ENCODE data around the gene IRAK1.
A peak's percentile ranks its signal among the peaks of the same experiment; 100 is the strongest.

IRAK1 gene

GRCh38 chrX:153971450-153972367, 48.0 kb downstream of the IRAK1 start, which contains the start of gene HCFC1:
TSS of gene HCFC1 (minus strand) at chrX:153971818. CDS start at chrX:153970840, 978 bp downstream.
- Histone ChIP-seq H3K9me3 (ENCODE audit: insufficient read depth, low read length, severe bottlenecking) (no peaks in the 10 kb centered on the region), H3K27ac (ENCODE audit: low read length) (peak within 1 kb of the TSS; percentile 100), H3K4me2 (ENCODE audit: insufficient read depth, low read length) (peak within 1 kb of the TSS; percentile 73), H3K4me3 (ENCODE audit: low read depth in 1 of 2, low read length in 2 of 2) (peak within 1 kb of the TSS; percentile 58 to 90), H2AFZ (ENCODE audit: low read depth, low read length) (peak within 1 kb of the TSS; percentile 74), H3K27me3 (ENCODE audit: insufficient read depth, low read length, poor library complexity) (no peaks in the 10 kb centered on the region), H4K20me1 (ENCODE audit: insufficient read depth, low read length) (peaks cover 31% of the 10 kb centered on the region), H3K79me2 (ENCODE audit: insufficient read depth, low read length) (peaks cover 73% of the 10 kb centered on the region), H3K9ac (ENCODE audit: low read depth, low read length) (peak within 1 kb of the TSS; percentile 99), H3K36me3 (ENCODE audit: insufficient read depth, low read length) (peaks cover 30% of the 10 kb centered on the region), H3K4me1 (ENCODE audit: insufficient read depth, low read length) (peaks cover 41% of the 10 kb centered on the region)
- ATAC-seq (ENCODE audit: insufficient read depth, low read depth) (peak; percentile 38), DNase-seq (peak; percentile 92)
- TF ChIP-seq CTCF (IDR thresholded peaks at IDR 0.05; ENCODE audit: borderline replicate concordance, extremely low read depth, low read length, poor library complexity, severe bottlenecking) = no peak
- no peak for TF ChIP-seq EZH2 (IDR thresholded peaks at IDR 0.05; ENCODE audit: borderline replicate concordance, low read depth, low read length, severe bottlenecking)

- TF ChIP-seq EZH2 (IDR thresholded peaks at IDR 0.05; ENCODE audit: borderline replicate concordance, low read depth, low read length, severe bottlenecking) (no peak), CTCF (IDR thresholded peaks at IDR 0.05; ENCODE audit: borderline replicate concordance, extremely low read depth, low read length, poor library complexity, severe bottlenecking) (no peak)
- H3K79me2 ChIP-seq (ENCODE audit: insufficient read depth, low read length) = peaks cover 78% of the 10 kb centered on the region
- H3K9ac ChIP-seq (ENCODE audit: low read depth, low read length) = peak overlapping the region; percentile 99
- H3K9me3 ChIP-seq (ENCODE audit: insufficient read depth, low read length, severe bottlenecking) = no peaks in the 10 kb centered on the region
- peak overlapping the region; percentile 55; the same call in 1 of the 2 replicates for H2AFZ ChIP-seq (ENCODE audit: low read depth, low read length)
- H3K27ac ChIP-seq (ENCODE audit: low read length) = peak overlapping the region; percentile 100
- H3K4me1 ChIP-seq (ENCODE audit: insufficient read depth, low read length) = peaks cover 47% of the 10 kb centered on the region
- H3K27me3 ChIP-seq (ENCODE audit: insufficient read depth, low read length, poor library complexity) = no peaks in the 10 kb centered on the region
- peak overlapping the region; percentile 49 for H3K4me2 ChIP-seq (ENCODE audit: insufficient read depth, low read length)
- H3K4me3 ChIP-seq (ENCODE audit: low read depth in 1 of 2, low read length in 2 of 2) = peak overlapping the region; percentile 58 to 90; a peak in 3 of 4 replicates
- ATAC-seq (ENCODE audit: insufficient read depth, low read depth) (peak; percentile 50), DNase-seq (peak; percentile 88)
- peaks cover 36% of the 10 kb centered on the region for H3K36me3 ChIP-seq (ENCODE audit: insufficient read depth, low read length)
- peaks cover 38% of the 10 kb centered on the region for H4K20me1 ChIP-seq (ENCODE audit: insufficient read depth, low read length)
Observed at GRCh38 chrX:153971124-153971449, 48.6 kb downstream of the IRAK1 start.

GRCh38 chrX:153970357-153971123, 49.2 kb downstream of the IRAK1 start:
- Histone ChIP-seq H2AFZ (ENCODE audit: low read depth, low read length) (no peak overlapping the region), H3K4me2 (ENCODE audit: insufficient read depth, low read length) (peak overlapping the region; percentile 67), H4K20me1 (ENCODE audit: insufficient read depth, low read length) (peaks cover 43% of the 10 kb centered on the region), H3K27me3 (ENCODE audit: insufficient read depth, low read length, poor library complexity) (no peaks in the 10 kb centered on the region), H3K4me3 (ENCODE audit: low read depth in 1 of 2, low read length in 2 of 2) (peak overlapping the region; percentile 58 to 90; a peak in 3 of 4 replicates), H3K4me1 (ENCODE audit: insufficient read depth, low read length) (peaks cover 52% of the 10 kb centered on the region), H3K27ac (ENCODE audit: low read length) (peak overlapping the region; percentile 100), H3K9ac (ENCODE audit: low read depth, low read length) (peak overlapping the region; percentile 99), H3K79me2 (ENCODE audit: insufficient read depth, low read length) (peaks cover 80% of the 10 kb centered on the region), H3K9me3 (ENCODE audit: insufficient read depth, low read length, severe bottlenecking) (no peaks in the 10 kb centered on the region), H3K36me3 (ENCODE audit: insufficient read depth, low read length) (peaks cover 42% of the 10 kb centered on the region)
- DNase-seq (peak; percentile 84), ATAC-seq (ENCODE audit: insufficient read depth, low read depth) (peak; percentile 20)
- no peak for TF ChIP-seq EZH2 (IDR thresholded peaks at IDR 0.05; ENCODE audit: borderline replicate concordance, low read depth, low read length, severe bottlenecking)
- no peak for TF ChIP-seq CTCF (IDR thresholded peaks at IDR 0.05; ENCODE audit: borderline replicate concordance, extremely low read depth, low read length, poor library complexity, severe bottlenecking)

Measured in DND-41 (cell line).